ENCODE measurements around the gene ELSPBP1.
"Not testable (repeated sequence)": the region's sequence is repeated elsewhere in the genome, so short reads cannot be mapped to it uniquely, and the experiment has no call there.

Gene ELSPBP1

DNA sequence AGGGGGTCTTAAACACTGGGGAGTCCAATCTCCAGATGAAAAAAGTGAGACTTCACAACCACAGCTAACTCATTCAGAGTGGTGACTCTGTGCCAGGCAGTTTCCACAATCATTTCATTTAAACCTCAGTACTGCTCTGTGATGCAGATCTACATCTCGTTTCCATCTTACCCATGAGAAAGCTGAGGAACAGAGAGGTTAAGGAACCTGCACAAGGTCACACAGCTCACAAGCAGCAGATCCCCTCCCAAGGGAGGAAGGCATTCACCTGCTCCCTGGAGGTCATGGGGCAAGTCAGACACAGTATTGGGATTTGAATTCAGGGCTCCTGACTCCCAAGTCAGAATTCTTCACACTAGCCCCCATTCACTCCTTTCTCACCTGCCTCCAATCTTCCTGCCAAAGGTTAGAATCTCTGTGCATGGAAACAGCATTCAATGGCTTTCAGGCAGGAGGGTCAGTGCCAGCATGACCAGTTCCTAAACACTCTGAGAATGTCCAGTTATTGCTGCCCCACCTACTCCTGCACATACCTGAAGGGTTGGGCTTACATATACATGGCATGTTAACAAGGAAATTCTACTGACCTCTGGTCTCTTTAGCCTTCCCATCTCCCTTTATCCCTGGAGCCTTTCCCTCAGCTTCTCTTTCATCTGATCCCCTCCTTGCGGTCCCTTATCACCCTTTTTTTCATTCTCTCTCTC lies 47.6 kb downstream of the ELSPBP1 start:
- no peak for DNase-seq (ENCODE audit: low read depth, low spot score)

DNA sequence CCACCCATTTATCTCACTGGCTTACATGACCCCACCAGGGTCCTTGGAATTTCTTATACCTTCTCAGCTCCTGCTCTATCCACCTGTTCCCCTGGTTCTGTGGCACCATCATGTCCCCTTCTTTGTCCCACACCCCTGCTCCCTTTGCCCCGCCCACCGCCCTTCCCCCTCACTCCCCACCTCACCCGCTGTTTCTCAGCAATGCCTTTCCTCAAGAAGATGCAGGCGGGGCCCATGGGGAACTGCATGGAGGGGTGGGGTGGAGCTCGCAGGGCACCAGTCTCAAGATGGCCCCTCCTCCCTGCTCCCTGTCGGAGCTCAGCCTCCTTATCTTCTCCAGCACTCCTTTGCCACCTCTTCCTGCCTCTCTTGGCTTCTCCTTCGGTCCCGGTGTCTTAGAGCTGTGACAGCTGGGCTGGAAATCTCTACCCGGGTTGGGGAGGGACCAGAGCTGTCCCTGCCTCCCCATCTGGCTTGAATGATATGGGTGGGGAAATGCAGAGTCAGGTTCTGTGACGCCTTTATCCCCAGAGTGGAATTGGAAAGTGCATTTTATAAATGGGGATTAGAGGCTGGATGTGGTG lies 49.3 kb downstream of the ELSPBP1 start, which contains the start of gene CABP5:
Gene CABP5, minus strand, starts transcription at position 405 of the 584 bp plus-strand sequence. Its CDS starts 157 bp downstream, at position 248.
- DNase-seq (ENCODE audit: low read depth, low spot score): no peak

DNA sequence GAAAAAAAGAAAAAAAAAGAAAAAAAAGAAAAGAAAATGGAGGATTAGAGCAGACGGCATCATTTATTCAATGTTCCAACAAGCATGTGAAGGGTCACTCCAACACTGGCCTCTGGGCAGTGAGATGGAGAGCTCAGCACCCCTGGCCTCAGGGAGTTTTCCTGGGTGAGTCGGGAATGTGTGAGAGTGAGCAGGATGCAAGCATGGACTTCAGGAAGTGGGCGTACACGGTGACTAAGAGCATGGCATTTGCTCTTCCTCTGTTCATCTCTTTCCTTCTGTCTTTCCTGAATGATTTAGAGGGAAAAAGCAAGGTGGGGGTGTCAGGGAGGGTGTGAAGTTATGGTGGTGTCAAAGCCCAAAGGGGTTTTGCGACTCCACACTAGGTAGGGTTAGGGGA lies 50.1 kb downstream of the ELSPBP1 start:
- no peak for DNase-seq (ENCODE audit: low read depth, low spot score)

DNA sequence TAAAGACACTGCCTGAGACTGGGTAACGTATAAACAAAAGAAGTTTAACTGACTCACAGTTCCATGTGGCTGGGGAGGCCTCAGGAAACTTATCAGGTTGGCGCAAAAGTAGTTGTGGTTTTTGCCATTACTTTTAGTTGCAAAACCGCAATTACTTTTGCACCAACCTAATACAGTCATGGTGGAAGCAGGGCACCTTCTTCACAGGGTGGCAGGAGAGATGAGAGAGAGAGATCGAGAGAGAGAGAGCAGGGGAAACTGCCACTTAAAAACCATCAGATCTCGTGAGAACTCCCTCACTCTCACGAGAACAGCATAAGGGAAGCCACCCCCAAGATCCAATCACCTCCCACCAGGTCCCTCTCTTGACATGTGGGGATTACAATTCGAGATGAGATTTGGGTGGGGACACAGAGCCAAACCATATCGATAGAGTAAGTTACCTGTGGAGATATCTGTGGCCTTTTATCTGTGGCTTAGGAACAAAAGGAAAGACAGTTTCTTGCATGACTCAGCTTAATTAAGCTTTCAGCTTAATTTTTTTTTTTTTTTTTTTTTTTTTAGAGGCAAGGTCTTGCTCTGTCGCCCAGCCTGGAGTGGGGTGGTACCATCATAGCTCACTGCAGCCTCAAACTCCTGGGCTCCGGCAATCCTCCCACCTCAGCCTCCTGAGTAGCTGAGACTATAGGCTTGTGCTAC lies 57.1 kb downstream of the ELSPBP1 start:
- DNase-seq (ENCODE audit: low read depth, low spot score): no peak

DNA sequence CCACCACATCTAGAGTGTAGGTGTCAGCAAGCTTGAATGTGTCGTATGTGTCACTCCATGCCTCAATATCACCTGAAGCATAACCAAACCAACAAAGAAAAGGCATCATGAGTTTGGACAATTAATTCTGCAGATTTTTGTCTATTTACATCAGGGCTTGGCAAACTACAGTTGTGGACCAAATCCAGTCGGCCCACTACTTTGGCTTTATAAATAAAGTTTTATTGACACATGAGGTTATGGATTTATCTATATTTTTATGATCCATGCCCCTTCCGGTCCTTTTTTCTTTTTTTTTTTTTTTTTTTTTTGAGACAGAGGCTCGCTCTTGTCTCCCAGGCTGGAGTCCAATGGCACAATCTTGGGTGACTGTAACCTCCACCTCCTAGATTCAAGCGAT lies 58.6 kb downstream of the ELSPBP1 start:
- DNase-seq (ENCODE audit: low read depth, low spot score): no peak

DNA sequence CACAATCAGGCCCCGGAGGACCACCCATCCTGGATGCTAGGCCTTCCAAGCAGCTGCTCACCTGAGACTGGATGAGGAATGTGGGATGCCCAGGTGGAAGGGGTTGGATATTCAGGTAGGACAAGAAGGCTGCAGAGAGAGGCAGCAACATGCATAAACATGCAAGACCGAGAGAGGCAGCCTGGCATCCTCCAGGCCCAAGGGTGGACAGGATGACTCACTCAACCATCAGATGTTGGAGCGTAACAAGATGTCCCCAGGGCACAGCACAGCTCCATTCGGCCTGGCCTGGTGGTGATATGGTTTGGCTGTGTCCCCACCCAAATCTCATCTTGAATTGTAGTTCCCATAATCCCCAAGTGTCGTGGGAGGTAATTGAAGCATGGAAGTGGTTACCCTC lies 59.4 kb downstream of the ELSPBP1 start:
- no peak for DNase-seq (ENCODE audit: low read depth, low spot score)

DNA sequence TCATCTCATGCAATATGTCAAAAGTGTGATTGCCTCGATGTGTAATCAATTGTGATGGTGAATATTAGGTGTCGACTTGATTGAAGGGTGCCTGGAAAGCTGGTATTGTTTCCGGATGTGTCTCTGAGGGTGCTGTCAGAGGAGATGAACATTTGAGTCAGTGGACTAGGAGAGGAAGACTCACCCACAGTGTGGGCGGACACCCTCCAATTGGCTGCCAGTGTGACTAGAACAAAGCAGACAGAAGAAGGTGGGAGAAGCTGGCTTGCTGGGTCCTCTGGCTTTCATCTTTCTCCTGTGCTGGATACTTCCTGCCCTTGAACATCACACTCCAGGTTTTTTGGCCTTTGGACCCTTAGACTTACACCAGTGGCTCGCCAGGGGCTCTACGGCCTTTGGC lies 64.9 kb downstream of the ELSPBP1 start:
- DNase-seq (ENCODE audit: low read depth, low spot score): no peak

DNA sequence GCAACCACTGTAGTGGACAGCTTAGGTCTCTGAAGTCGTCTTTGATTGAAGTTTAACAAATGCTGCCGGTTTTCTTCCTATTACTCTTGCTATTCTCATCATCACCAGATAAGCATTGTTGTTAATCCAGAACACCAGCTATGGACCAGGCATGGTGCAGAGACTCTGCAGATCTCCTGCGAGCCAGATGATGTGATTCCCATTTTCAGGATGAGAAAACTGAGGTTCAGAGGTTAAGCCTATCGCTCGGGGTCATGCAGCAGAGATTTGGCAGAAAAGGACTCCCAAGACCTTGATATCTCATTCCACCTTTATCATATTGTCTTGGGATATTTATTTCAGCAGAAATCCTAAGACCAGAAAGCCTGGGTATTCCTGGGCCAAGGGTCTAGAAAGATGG lies 65.9 kb downstream of the ELSPBP1 start:
- no peak for DNase-seq (ENCODE audit: low read depth, low spot score)

DNA sequence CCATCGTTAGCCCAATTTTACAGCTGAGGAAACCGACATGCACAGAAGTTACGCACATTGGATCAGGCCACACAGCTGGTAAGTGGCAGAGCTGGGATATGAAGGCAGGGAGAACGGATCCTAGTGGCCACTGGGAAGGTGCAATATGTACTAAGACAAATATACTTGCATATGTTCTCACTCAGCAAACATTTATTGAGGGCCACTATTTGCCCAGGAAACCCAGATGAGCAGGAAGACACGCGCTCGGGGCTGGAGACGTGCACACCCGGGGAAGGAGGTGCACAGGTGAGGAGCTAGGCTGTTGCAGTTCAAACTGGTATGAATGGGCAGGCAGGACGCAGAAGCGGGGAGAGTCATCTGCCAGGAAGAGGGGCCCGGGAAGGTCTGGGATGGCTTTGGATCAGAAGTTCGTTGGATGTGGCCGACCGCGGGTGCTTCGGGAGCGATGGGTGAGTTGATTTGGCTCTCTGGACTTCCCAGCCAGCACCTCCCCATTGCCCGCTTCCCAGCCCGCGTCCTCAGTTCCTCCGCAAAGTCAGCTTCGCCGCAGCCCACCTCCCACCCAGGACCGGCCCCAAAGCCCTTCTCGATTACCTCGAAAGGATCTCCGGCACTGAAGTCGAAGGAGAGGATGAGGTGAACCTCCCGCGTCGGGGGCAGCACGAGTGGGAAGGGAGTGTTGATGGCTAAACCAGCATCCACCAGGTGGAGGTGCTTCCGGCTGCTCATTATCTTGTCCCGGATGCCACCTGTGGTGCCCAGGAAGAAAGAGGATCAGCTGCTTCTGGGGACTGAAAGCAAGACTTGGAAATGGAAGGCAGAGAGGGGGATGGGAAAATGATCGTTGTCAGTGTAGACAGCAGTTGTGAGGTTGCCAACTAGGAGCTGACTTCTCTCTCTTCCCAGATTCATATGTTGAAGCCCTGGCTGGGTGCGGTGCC lies 67.2 kb downstream of the ELSPBP1 start:
- DNase-seq (ENCODE audit: low read depth, low spot score): no peak

DNA sequence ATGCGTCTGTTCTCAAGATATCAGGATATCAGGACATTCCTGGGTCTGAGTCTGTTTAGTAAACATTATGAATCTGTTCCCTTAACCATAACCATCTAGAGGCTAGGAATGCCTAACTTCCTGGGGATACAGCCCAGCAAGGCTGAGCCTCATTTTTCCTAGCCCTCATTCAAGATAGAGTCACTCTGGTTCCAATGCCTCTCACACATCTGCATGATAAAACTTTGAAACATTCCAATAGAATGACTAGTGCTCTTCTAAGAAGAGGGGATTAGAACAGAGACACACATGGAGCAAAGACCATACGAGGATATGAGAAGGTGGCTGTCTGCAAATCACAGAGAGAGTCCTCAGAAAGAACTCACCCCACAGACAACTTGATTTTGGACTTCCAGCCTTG lies 70.1 kb downstream of the ELSPBP1 start:
- DNase-seq (ENCODE audit: low read depth, low spot score): no peak

DNA sequence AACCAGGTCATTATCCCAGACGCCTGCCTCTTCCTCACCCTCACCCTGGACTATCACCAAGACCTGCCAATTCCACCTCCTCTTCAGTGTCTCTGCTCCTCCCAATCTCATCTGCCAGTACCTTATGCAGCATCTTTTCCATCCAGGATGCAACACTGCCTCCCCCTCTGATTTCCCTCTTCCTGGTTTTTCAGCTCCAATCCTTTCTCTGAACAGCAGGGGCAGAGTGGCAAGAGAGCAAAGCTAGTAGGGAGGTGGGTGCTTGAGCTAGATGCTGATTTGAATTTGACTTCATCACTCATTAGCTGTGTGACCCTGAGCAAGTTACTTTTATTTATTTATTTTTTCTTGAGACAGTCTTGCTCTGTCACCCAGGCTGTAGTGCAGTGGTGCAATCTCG lies 75.0 kb downstream of the ELSPBP1 start:
- DNase-seq (ENCODE audit: low read depth, low spot score): no peak

DNA sequence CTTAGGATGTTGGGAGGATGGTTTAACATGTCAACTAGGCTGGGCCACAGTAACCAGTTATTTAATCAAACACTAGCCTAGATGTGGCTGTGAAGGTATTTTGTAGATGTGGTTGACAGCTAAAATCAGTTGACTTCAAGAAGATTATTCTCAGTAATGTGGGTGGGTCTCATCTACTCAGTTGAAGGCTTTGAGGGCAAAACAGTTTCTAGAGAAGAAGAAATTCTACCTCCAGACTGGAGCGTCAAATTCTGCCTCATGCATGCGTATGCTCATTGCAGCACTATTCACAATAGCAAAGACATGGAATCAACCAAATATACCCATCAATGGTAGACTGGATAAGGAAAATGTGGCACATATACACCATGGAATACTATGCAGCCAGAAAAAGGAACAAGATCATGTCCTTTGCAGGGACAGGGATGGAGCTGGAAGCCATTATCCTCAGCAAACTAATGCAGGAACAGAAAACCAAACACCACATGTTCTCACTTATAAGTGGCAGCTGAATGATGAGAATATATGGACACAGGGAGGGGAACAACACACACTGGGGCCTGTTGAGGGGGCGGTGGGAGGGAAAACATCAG lies 75.8 kb downstream of the ELSPBP1 start:
- not testable (repeated sequence) for DNase-seq (ENCODE audit: low read depth, low spot score)

All from activated CD4-positive, CD25-positive, alpha-beta regulatory T cell treated with anti-CD3 and anti-CD28 coated beads, Interleukin-2, amount 50 U/mL, for 16 hours (primary cell).